ENCODE data around the gene AKAP13. TPM values are rescaled to one million over a fixed set of nuclear protein-coding genes. Genes with fewer than 3 reads are reported as not detected.

AKAP13 gene
- polyA plus RNA-seq, 1 donor from 2014 or later, result 10.0 TPM

DNA sequence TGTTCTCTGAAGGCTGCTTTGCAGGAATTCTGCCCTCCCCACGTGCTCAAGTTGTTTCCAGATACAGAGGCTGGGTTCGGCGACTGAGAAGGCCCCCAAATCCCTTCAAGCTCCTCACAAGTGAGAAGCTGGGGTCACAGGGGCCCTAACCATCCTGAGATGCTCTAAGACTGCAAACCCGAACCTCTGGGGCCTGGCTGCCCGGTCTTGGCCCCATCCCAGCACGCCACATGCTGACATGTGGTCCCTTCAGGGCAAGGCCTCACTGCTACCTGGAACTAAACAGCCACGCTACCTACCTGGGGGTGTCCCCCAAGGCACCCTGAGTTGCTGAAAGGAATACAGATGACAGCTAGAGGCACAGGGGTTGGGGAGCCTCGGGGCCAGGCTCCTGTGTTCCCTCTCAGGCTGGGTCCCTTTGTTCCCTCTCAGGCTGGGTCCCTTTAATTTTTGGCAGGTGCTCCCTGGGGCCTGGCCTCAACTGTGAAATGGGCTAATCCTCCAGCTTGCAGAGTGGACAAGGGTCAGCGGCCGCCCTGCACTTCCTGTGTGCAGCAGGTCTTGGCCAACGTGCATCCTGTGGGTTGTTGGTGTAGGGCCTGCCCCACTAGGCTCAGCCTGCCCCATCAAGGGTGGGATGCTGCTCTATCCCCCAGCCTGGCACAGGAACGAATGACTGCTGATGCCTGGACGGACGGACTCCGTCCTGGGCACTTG is 381.8 kb downstream of the AKAP13 start:
- Histone ChIP-seq H3K36me3 (ENCODE audit: insufficient read depth, low read length) (peaks cover under 1% of the 10 kb centered on the region), H3K9me3 (ENCODE audit: low read length) (no peaks in the 10 kb centered on the region), H2AFZ (ENCODE audit: low read depth, low read length) (no peak overlapping the region), H3K9me2 (ENCODE audit: insufficient read depth, low read length) (no peaks in the 10 kb centered on the region), H3K9ac (ENCODE audit: low read length) (no peak overlapping the region), H3K79me2 (replicated peaks; ENCODE audit: insufficient read depth, low read length) (peaks cover 12% of the 10 kb centered on the region), H3F3A (ENCODE audit: insufficient read depth, low read length, poor library complexity, severe bottlenecking) (no peaks in the 10 kb centered on the region), H3K27ac (ENCODE audit: low read length) (no peak overlapping the region), H3K4me2 (ENCODE audit: low read length) (no peak overlapping the region), H4K20me1 (ENCODE audit: insufficient read depth) (no peaks in the 10 kb centered on the region), H3K4me3 (ENCODE audit: low read length) (no peak overlapping the region), H3K27me3 (ENCODE audit: insufficient read depth, low read depth, low read length) (no peaks in the 10 kb centered on the region)
- TF ChIP-seq SMC3 (conservative IDR thresholded peaks at IDR 0.05; ENCODE audit: poor library complexity) (no peak), EZH2 (IDR thresholded peaks at IDR 0.05; ENCODE audit: borderline replicate concordance, insufficient read depth, low read length, poor library complexity, severe bottlenecking) (no peak), POLR2AphosphoS5 (IDR thresholded peaks at IDR 0.05) (no peak), RAD21 (conservative IDR thresholded peaks at IDR 0.05) (no peak), TAF1 (IDR thresholded peaks at IDR 0.05; ENCODE audit: low read depth) (no peak), EP300 (conservative IDR thresholded peaks at IDR 0.05; ENCODE audit: poor library complexity, severe bottlenecking) (no peak), MXI1 (conservative IDR thresholded peaks at IDR 0.05; ENCODE audit: poor library complexity, severe bottlenecking) (no peak)
- TF ChIP-seq, protein P1, sequence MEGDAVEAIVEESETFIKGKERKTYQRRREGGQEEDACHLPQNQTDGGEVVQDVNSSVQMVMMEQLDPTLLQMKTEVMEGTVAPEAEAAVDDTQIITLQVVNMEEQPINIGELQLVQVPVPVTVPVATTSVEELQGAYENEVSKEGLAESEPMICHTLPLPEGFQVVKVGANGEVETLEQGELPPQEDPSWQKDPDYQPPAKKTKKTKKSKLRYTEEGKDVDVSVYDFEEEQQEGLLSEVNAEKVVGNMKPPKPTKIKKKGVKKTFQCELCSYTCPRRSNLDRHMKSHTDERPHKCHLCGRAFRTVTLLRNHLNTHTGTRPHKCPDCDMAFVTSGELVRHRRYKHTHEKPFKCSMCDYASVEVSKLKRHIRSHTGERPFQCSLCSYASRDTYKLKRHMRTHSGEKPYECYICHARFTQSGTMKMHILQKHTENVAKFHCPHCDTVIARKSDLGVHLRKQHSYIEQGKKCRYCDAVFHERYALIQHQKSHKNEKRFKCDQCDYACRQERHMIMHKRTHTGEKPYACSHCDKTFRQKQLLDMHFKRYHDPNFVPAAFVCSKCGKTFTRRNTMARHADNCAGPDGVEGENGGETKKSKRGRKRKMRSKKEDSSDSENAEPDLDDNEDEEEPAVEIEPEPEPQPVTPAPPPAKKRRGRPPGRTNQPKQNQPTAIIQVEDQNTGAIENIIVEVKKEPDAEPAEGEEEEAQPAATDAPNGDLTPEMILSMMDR (IDR thresholded peaks at IDR 0.05; ENCODE audit: poor library complexity, severe bottlenecking), result no peak
- TF ChIP-seq, protein P2, sequence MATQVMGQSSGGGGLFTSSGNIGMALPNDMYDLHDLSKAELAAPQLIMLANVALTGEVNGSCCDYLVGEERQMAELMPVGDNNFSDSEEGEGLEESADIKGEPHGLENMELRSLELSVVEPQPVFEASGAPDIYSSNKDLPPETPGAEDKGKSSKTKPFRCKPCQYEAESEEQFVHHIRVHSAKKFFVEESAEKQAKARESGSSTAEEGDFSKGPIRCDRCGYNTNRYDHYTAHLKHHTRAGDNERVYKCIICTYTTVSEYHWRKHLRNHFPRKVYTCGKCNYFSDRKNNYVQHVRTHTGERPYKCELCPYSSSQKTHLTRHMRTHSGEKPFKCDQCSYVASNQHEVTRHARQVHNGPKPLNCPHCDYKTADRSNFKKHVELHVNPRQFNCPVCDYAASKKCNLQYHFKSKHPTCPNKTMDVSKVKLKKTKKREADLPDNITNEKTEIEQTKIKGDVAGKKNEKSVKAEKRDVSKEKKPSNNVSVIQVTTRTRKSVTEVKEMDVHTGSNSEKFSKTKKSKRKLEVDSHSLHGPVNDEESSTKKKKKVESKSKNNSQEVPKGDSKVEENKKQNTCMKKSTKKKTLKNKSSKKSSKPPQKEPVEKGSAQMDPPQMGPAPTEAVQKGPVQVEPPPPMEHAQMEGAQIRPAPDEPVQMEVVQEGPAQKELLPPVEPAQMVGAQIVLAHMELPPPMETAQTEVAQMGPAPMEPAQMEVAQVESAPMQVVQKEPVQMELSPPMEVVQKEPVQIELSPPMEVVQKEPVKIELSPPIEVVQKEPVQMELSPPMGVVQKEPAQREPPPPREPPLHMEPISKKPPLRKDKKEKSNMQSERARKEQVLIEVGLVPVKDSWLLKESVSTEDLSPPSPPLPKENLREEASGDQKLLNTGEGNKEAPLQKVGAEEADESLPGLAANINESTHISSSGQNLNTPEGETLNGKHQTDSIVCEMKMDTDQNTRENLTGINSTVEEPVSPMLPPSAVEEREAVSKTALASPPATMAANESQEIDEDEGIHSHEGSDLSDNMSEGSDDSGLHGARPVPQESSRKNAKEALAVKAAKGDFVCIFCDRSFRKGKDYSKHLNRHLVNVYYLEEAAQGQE (IDR thresholded peaks at IDR 0.05; ENCODE audit: borderline replicate concordance), result no peak

DNA sequence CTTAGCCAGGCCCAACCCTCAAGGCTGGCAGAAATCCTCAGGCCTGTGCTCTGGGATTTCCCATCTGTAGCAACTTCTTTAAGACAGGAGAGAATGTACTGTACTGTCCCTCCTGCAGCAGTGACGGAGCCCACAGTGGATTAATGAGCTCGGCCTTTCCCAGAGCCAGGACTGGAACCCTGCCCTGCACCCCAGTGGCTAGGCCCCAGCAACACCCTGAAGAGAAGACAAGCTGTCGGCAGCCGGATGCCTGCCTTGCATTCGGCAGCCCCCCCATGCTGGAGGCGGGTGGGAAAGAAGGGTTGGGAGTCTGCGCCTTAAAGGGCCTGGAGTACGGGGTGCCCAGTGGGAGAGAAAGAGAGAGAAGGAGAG is 382.3 kb downstream of the AKAP13 start:
- no peaks in the 10 kb centered on the region for H3K27me3 ChIP-seq (ENCODE audit: insufficient read depth, low read depth, low read length)
- H3K9me2 ChIP-seq (ENCODE audit: insufficient read depth, low read length), result no peaks in the 10 kb centered on the region
- no peak overlapping the region for H3K4me3 ChIP-seq (ENCODE audit: low read length)
- no peaks in the 10 kb centered on the region for H3F3A ChIP-seq (ENCODE audit: insufficient read depth, low read length, poor library complexity, severe bottlenecking)
- TF ChIP-seq POLR2AphosphoS5 (IDR thresholded peaks at IDR 0.05) (no peak), EZH2 (IDR thresholded peaks at IDR 0.05; ENCODE audit: borderline replicate concordance, insufficient read depth, low read length, poor library complexity, severe bottlenecking) (no peak), EP300 (conservative IDR thresholded peaks at IDR 0.05; ENCODE audit: poor library complexity, severe bottlenecking) (no peak), RAD21 (conservative IDR thresholded peaks at IDR 0.05) (no peak), MXI1 (conservative IDR thresholded peaks at IDR 0.05; ENCODE audit: poor library complexity, severe bottlenecking) (no peak), TAF1 (IDR thresholded peaks at IDR 0.05; ENCODE audit: low read depth) (no peak), SMC3 (conservative IDR thresholded peaks at IDR 0.05; ENCODE audit: poor library complexity) (no peak)
- TF ChIP-seq, protein P2 (IDR thresholded peaks at IDR 0.05; ENCODE audit: borderline replicate concordance), result no peak
- TF ChIP-seq, protein P1 (IDR thresholded peaks at IDR 0.05; ENCODE audit: poor library complexity, severe bottlenecking), result no peak
- peaks cover 6% of the 10 kb centered on the region for H3K36me3 ChIP-seq (ENCODE audit: insufficient read depth, low read length)
- peaks cover 18% of the 10 kb centered on the region for H3K79me2 ChIP-seq (replicated peaks; ENCODE audit: insufficient read depth, low read length)
- no peaks in the 10 kb centered on the region for H3K9me3 ChIP-seq (ENCODE audit: low read length)
- no peak overlapping the region for H3K9ac ChIP-seq (ENCODE audit: low read length)
- H3K27ac ChIP-seq (ENCODE audit: low read length), result no peak overlapping the region
- H4K20me1 ChIP-seq (ENCODE audit: insufficient read depth), result no peaks in the 10 kb centered on the region
- no peak overlapping the region for H3K4me2 ChIP-seq (ENCODE audit: low read length)
- H2AFZ ChIP-seq (ENCODE audit: low read depth, low read length), result no peak overlapping the region

All from neural cell (in vitro differentiated cells).